Activated naive CD4-positive, alpha-beta T cell treated with anti-CD3 and anti-CD28 coated beads, Interleukin-2, amount 50 U/mL, for 24 hours (primary cell): ENCODE results near the gene ADGRF1.

Experiments used
- H3K27ac Mint-ChIP-seq: one replicate; pipeline ENCODE4 v1.8.0; 2021; ENCODE audit warnings: mild to moderate bottlenecking, mixed read lengths
- H3K27me3 Mint-ChIP-seq: one replicate; pipeline ENCODE4 v1.8.0; 2021; ENCODE audit warnings: mixed read lengths
- H3K36me3 Mint-ChIP-seq: one replicate; pipeline ENCODE4 v1.8.0; 2021; ENCODE audit warnings: mixed read lengths
- H3K4me1 Mint-ChIP-seq: one replicate; pipeline ENCODE4 v1.8.0; 2021; ENCODE audit warnings: mixed read lengths
- H3K4me3 Mint-ChIP-seq: one replicate; pipeline ENCODE4 v1.8.0; 2021; ENCODE audit warnings: mild to moderate bottlenecking, mixed read lengths
- H3K9me3 Mint-ChIP-seq: one replicate; pipeline ENCODE4 v1.8.0; 2021; ENCODE audit warnings: mixed read lengths

ADGRF1 gene

GRCh38 chr6:47043286-47043685 is 1.2 kb upstream of the ADGRF1 start:
- no peaks in the 10 kb centered on the region for H3K4me1 Mint-ChIP-seq
- H3K9me3 Mint-ChIP-seq: no peaks in the 10 kb centered on the region
- H3K4me3 Mint-ChIP-seq: no peak overlapping the region
- no peaks in the 10 kb centered on the region for H3K36me3 Mint-ChIP-seq
- H3K27ac Mint-ChIP-seq: no peak overlapping the region
- H3K27me3 Mint-ChIP-seq: peaks cover 2% of the 10 kb centered on the region

- no peaks in the 10 kb centered on the region for H3K4me1 Mint-ChIP-seq
- no peaks in the 10 kb centered on the region for H3K36me3 Mint-ChIP-seq
- H3K27ac Mint-ChIP-seq: no peak overlapping the region
- H3K27me3 Mint-ChIP-seq: peaks cover 2% of the 10 kb centered on the region
- H3K4me3 Mint-ChIP-seq: no peak overlapping the region
- H3K9me3 Mint-ChIP-seq: no peaks in the 10 kb centered on the region
Observed at GRCh38 chr6:47041741-47042140, 391 bp downstream of the ADGRF1 start.

- Mint-ChIP-seq H3K27ac (no peak overlapping the region), H3K36me3 (no peaks in the 10 kb centered on the region), H3K9me3 (no peaks in the 10 kb centered on the region), H3K27me3 (peaks cover 4% of the 10 kb centered on the region), H3K4me3 (no peak overlapping the region), H3K4me1 (no peaks in the 10 kb centered on the region)
Observed at GRCh38 chr6:47034926-47035325, 7.2 kb downstream of the ADGRF1 start.

GRCh38 chr6:47034421-47034820 is 7.7 kb downstream of the ADGRF1 start:
- Mint-ChIP-seq H3K27me3 (peaks cover 3% of the 10 kb centered on the region), H3K36me3 (no peaks in the 10 kb centered on the region), H3K4me3 (no peak overlapping the region), H3K27ac (no peak overlapping the region), H3K9me3 (no peaks in the 10 kb centered on the region), H3K4me1 (no peaks in the 10 kb centered on the region)

- Mint-ChIP-seq H3K4me3 (no peak overlapping the region), H3K36me3 (no peaks in the 10 kb centered on the region), H3K4me1 (no peaks in the 10 kb centered on the region), H3K27me3 (peaks cover 3% of the 10 kb centered on the region), H3K9me3 (no peaks in the 10 kb centered on the region), H3K27ac (no peak overlapping the region)
Observed at GRCh38 chr6:47032974-47033765, 9.0 kb downstream of the ADGRF1 start.

- Mint-ChIP-seq H3K4me3 (no peak overlapping the region), H3K27ac (no peak overlapping the region), H3K27me3 (peaks cover 3% of the 10 kb centered on the region), H3K36me3 (no peaks in the 10 kb centered on the region), H3K4me1 (no peaks in the 10 kb centered on the region), H3K9me3 (no peaks in the 10 kb centered on the region)
Observed at GRCh38 chr6:47031656-47032055, 10.5 kb downstream of the ADGRF1 start.

- no peaks in the 10 kb centered on the region for H3K36me3 Mint-ChIP-seq
- H3K9me3 Mint-ChIP-seq: no peaks in the 10 kb centered on the region
- no peak overlapping the region for H3K27ac Mint-ChIP-seq
- peaks cover 2% of the 10 kb centered on the region for H3K27me3 Mint-ChIP-seq
- H3K4me3 Mint-ChIP-seq: no peak overlapping the region
- no peaks in the 10 kb centered on the region for H3K4me1 Mint-ChIP-seq
Observed at GRCh38 chr6:47029865-47030561, 12.1 kb downstream of the ADGRF1 start.

GRCh38 chr6:47028835-47029360 is 13.2 kb downstream of the ADGRF1 start:
- no peaks in the 10 kb centered on the region for H3K36me3 Mint-ChIP-seq
- H3K9me3 Mint-ChIP-seq: no peaks in the 10 kb centered on the region
- H3K27ac Mint-ChIP-seq: no peak overlapping the region
- peaks cover 2% of the 10 kb centered on the region for H3K27me3 Mint-ChIP-seq
- no peaks in the 10 kb centered on the region for H3K4me1 Mint-ChIP-seq
- H3K4me3 Mint-ChIP-seq: no peak overlapping the region

- H3K4me3 Mint-ChIP-seq: no peak overlapping the region
- H3K36me3 Mint-ChIP-seq: no peaks in the 10 kb centered on the region
- no peaks in the 10 kb centered on the region for H3K27me3 Mint-ChIP-seq
- H3K9me3 Mint-ChIP-seq: no peaks in the 10 kb centered on the region
- H3K4me1 Mint-ChIP-seq: no peaks in the 10 kb centered on the region
- H3K27ac Mint-ChIP-seq: no peak overlapping the region
Observed at GRCh38 chr6:47027315-47027714, 14.8 kb downstream of the ADGRF1 start.

GRCh38 chr6:47026679-47027078 is 15.5 kb downstream of the ADGRF1 start:
- no peak overlapping the region for H3K27ac Mint-ChIP-seq
- H3K36me3 Mint-ChIP-seq: no peaks in the 10 kb centered on the region
- H3K27me3 Mint-ChIP-seq: no peaks in the 10 kb centered on the region
- no peak overlapping the region for H3K4me3 Mint-ChIP-seq
- no peaks in the 10 kb centered on the region for H3K4me1 Mint-ChIP-seq
- no peaks in the 10 kb centered on the region for H3K9me3 Mint-ChIP-seq

GRCh38 chr6:47023573-47023972 is 18.6 kb downstream of the ADGRF1 start:
- Mint-ChIP-seq H3K27me3 (no peaks in the 10 kb centered on the region), H3K36me3 (no peaks in the 10 kb centered on the region), H3K27ac (no peak overlapping the region), H3K4me1 (no peaks in the 10 kb centered on the region), H3K9me3 (no peaks in the 10 kb centered on the region), H3K4me3 (no peak overlapping the region)

GRCh38 chr6:47022191-47022590 is 19.9 kb downstream of the ADGRF1 start:
- Mint-ChIP-seq H3K4me3 (no peak overlapping the region), H3K4me1 (no peaks in the 10 kb centered on the region), H3K9me3 (no peaks in the 10 kb centered on the region), H3K27ac (no peak overlapping the region), H3K27me3 (no peaks in the 10 kb centered on the region), H3K36me3 (no peaks in the 10 kb centered on the region)

GRCh38 chr6:47019941-47020340 is 22.2 kb downstream of the ADGRF1 start:
- no peak overlapping the region for H3K27ac Mint-ChIP-seq
- no peaks in the 10 kb centered on the region for H3K9me3 Mint-ChIP-seq
- H3K36me3 Mint-ChIP-seq: no peaks in the 10 kb centered on the region
- peaks cover 2% of the 10 kb centered on the region for H3K27me3 Mint-ChIP-seq
- no peaks in the 10 kb centered on the region for H3K4me1 Mint-ChIP-seq
- no peak overlapping the region for H3K4me3 Mint-ChIP-seq

- Mint-ChIP-seq H3K4me1 (no peaks in the 10 kb centered on the region), H3K27ac (no peak overlapping the region), H3K36me3 (no peaks in the 10 kb centered on the region), H3K4me3 (no peak overlapping the region), H3K27me3 (peaks cover 4% of the 10 kb centered on the region), H3K9me3 (peaks cover 9% of the 10 kb centered on the region)
Observed at GRCh38 chr6:47016909-47017308, 25.2 kb downstream of the ADGRF1 start.

- Mint-ChIP-seq H3K9me3 (peaks cover 9% of the 10 kb centered on the region), H3K27me3 (peaks cover 4% of the 10 kb centered on the region), H3K36me3 (no peaks in the 10 kb centered on the region), H3K27ac (no peak overlapping the region), H3K4me1 (no peaks in the 10 kb centered on the region), H3K4me3 (no peak overlapping the region)
Observed at GRCh38 chr6:47016261-47016660, 25.9 kb downstream of the ADGRF1 start.

- Mint-ChIP-seq H3K4me1 (no peaks in the 10 kb centered on the region), H3K27me3 (peaks cover 4% of the 10 kb centered on the region), H3K36me3 (no peaks in the 10 kb centered on the region), H3K9me3 (peaks cover 9% of the 10 kb centered on the region), H3K4me3 (no peak overlapping the region), H3K27ac (no peak overlapping the region)
Observed at GRCh38 chr6:47014401-47014800, 27.7 kb downstream of the ADGRF1 start.
